T-helper 22 cell (primary cell): ENCODE data around the gene ACVR1B.

Experiments used
- DNase-seq: peaks from one replicate; pipeline ENCODE4 v3.0.0-alpha.2; 2020; ENCODE audit warnings: low read depth

The ACVR1B gene

GRCh38 chr12:52043386-52044212, 92.1 kb downstream of the ACVR1B start:
- no peak for DNase-seq

- no peak for DNase-seq
Observed at GRCh38 chr12:52044292-52044983, 92.9 kb downstream of the ACVR1B start.

- no peak for DNase-seq
Observed at GRCh38 chr12:52045794-52046199, 94.3 kb downstream of the ACVR1B start.
